ENCODE data around the gene LRRC4C.

- TF ChIP-seq CTCF (conservative IDR thresholded peaks at IDR 0.05 in 1 of 2, IDR thresholded peaks at IDR 0.05 in 1 of 2; ENCODE audit: low read depth in 1 of 2, low read length in 2 of 2) (no peak), EZH2 (IDR thresholded peaks at IDR 0.05; ENCODE audit: low read length, missing control alignments) (no peak)
These were observed 176.1 kb downstream of the LRRC4C start for GRCh38 chr11:41283191-41283930.

Data from fibroblast of lung (primary cell).